Calu3 (cell line): ENCODE data around the gene EVC2. TPM values are rescaled to one million over a fixed set of nuclear protein-coding genes. Genes with fewer than 3 reads are reported as not detected.

Experiments
- BruUV-seq: library from RNA; stranded (reverse); fragments of 400-500 nt; replicated peaks from 2 replicates; lab custom pipeline; 2021; lab: Mats Ljungman, UMichigan
- CTCF ChIA-PET: fragments of 300-600 bp; sonication (Branson Sonifier 250); formaldehyde crosslinking; loops from one replicate; lab custom pipeline; 2022; ENCODE audit warnings: antibody characterized with exemption; lab: Charles Lee
- DNase-seq: peaks from one replicate; pipeline ENCODE4 v3.0.0; 2022
- H3K27ac Mint-ChIP-seq: one replicate; pipeline ENCODE4 v1.8.0; 2022; ENCODE audit warnings: mixed read lengths; ENCODE audit not compliant: unreplicated experiment
- H3K27me3 Mint-ChIP-seq: one replicate; pipeline ENCODE4 v1.8.0; 2022; ENCODE audit warnings: mixed read lengths; ENCODE audit not compliant: unreplicated experiment
- H3K36me3 Mint-ChIP-seq: one replicate; pipeline ENCODE4 v1.8.0; 2022; ENCODE audit warnings: mild to moderate bottlenecking, moderate library complexity, mixed read lengths; ENCODE audit not compliant: insufficient read depth, unreplicated experiment
- H3K4me1 Mint-ChIP-seq: one replicate; pipeline ENCODE4 v1.8.0; 2022; ENCODE audit warnings: mild to moderate bottlenecking, low read depth, mixed read lengths; ENCODE audit not compliant: unreplicated experiment
- H3K4me3 Mint-ChIP-seq: one replicate; pipeline ENCODE4 v1.8.0; 2022; ENCODE audit warnings: mild to moderate bottlenecking, low read depth, moderate library complexity, mixed read lengths; ENCODE audit not compliant: unreplicated experiment
- H3K9me3 Mint-ChIP-seq: one replicate; pipeline ENCODE4 v1.8.0; 2022; ENCODE audit warnings: low read depth, mixed read lengths; ENCODE audit not compliant: unreplicated experiment
- CTCF ChIP-seq: fragments of 200-600 bp; IDR thresholded peaks from one replicate; pipeline ENCODE4 v1.8.0; 2022; ENCODE audit warnings: antibody characterized with exemption; ENCODE audit not compliant: unreplicated experiment
- intact Hi-C: fragments of 100-400 bp; cut with micrococcal nuclease; formaldehyde crosslinking; loops from one replicate; pipeline ENCODE4 v1.10.0; 2022; ENCODE audit not compliant: unreplicated experiment
- total RNA-seq: library from RNA; stranded (reverse); gene quantifications from 2 replicates; pipeline ENCODE4 v1.2.3, GENCODE V29; 2022

EVC2 gene
- total RNA-seq, 1 experiment from 2014 or later: not detected

GRCh38 chr4:5661237-5661636, 47.1 kb downstream of the EVC2 start:
- no peaks in the 10 kb centered on the region for H3K4me1 Mint-ChIP-seq
- H3K27me3 Mint-ChIP-seq: no peaks in the 10 kb centered on the region
- intact Hi-C loops: no loop called here
- H3K36me3 Mint-ChIP-seq: no peaks in the 10 kb centered on the region
- H3K9me3 Mint-ChIP-seq: peaks cover 4% of the 10 kb centered on the region
- CTCF ChIA-PET: no interaction called here
- no peak overlapping the region for H3K4me3 Mint-ChIP-seq
- DNase-seq: no peak
- BruUV-seq: no TSS peak
- H3K27ac Mint-ChIP-seq: no peak overlapping the region
- TF ChIP-seq CTCF: no peak

GRCh38 chr4:5660185-5660584, 48.2 kb downstream of the EVC2 start:
- BruUV-seq: no TSS peak
- no peak for TF ChIP-seq CTCF
- no peaks in the 10 kb centered on the region for H3K4me1 Mint-ChIP-seq
- H3K36me3 Mint-ChIP-seq: no peaks in the 10 kb centered on the region
- intact Hi-C loops: no loop called here
- no peak for DNase-seq
- CTCF ChIA-PET: no interaction called here
- peaks cover 5% of the 10 kb centered on the region for H3K9me3 Mint-ChIP-seq
- no peaks in the 10 kb centered on the region for H3K27me3 Mint-ChIP-seq
- H3K27ac Mint-ChIP-seq: no peak overlapping the region
- H3K4me3 Mint-ChIP-seq: no peak overlapping the region

- Mint-ChIP-seq H3K27ac (no peak overlapping the region), H3K4me1 (no peaks in the 10 kb centered on the region), H3K4me3 (no peak overlapping the region), H3K36me3 (no peaks in the 10 kb centered on the region), H3K27me3 (no peaks in the 10 kb centered on the region), H3K9me3 (peaks cover 5% of the 10 kb centered on the region)
- no peak for TF ChIP-seq CTCF
- DNase-seq: no peak
- BruUV-seq: no TSS peak
- CTCF ChIA-PET: no interaction called here
- intact Hi-C loops: no loop called here
These were observed 49.4 kb downstream of the EVC2 start for GRCh38 chr4:5658974-5659373.

- BruUV-seq: no TSS peak
- no peaks in the 10 kb centered on the region for H3K4me1 Mint-ChIP-seq
- CTCF ChIA-PET: no interaction called here
- intact Hi-C loops: no loop called here
- H3K9me3 Mint-ChIP-seq: peaks cover 5% of the 10 kb centered on the region
- H3K27me3 Mint-ChIP-seq: no peaks in the 10 kb centered on the region
- no peak overlapping the region for H3K27ac Mint-ChIP-seq
- no peaks in the 10 kb centered on the region for H3K36me3 Mint-ChIP-seq
- no peak overlapping the region for H3K4me3 Mint-ChIP-seq
- DNase-seq: no peak
- TF ChIP-seq CTCF: no peak
These were observed 51.9 kb downstream of the EVC2 start for GRCh38 chr4:5656415-5656814.
